ENCODE measurements around the gene FRAT1. TPM values are rescaled to one million over a fixed set of nuclear protein-coding genes. Genes with fewer than 3 reads are reported as not detected.

Gene FRAT1
- total and polyA plus RNA-seq, 2 of the 4 experiments (the other 2 are of a cell fraction) = 0.54 to 0.89 TPM

- H3K36me3 ChIP-seq (ENCODE audit: control insufficient read depth, insufficient read depth, low read length) = no peaks in the 10 kb centered on the region
- H2BK20ac ChIP-seq (ENCODE audit: low read depth, low read length) = no peak overlapping the region
- ATAC-seq (ENCODE audit: low read depth) (no peak), DNase-seq (no peak)
- H3K56ac ChIP-seq (ENCODE audit: extremely low read depth, insufficient read depth, low read length) = no peak overlapping the region
- H3K4me2 ChIP-seq (ENCODE audit: low read depth, low read length) = no peak overlapping the region
- H4K20me1 ChIP-seq (ENCODE audit: insufficient read depth, low read length) = no peaks in the 10 kb centered on the region
- TF ChIP-seq CHD1 (IDR thresholded peaks at IDR 0.05; ENCODE audit: low read depth, low read length) (no peak), SMC3 (IDR thresholded peaks at IDR 0.05; ENCODE audit: low read depth, low read length) (no peak), BHLHE40 (IDR thresholded peaks at IDR 0.05; ENCODE audit: low read depth, low read length) (no peak), USF2 (IDR thresholded peaks at IDR 0.05; ENCODE audit: low read depth, low read length) (no peak), CTCF (conservative IDR thresholded peaks at IDR 0.05; ENCODE audit: low read depth, low read length) (no peak), MAFK (IDR thresholded peaks at IDR 0.05; ENCODE audit: low read depth, low read length) (no peak), MAZ (IDR thresholded peaks at IDR 0.05; ENCODE audit: borderline replicate concordance, low read depth, low read length) (no peak), NFE2L2 (IDR thresholded peaks at IDR 0.05; ENCODE audit: low read depth, low read length) (no peak), CEBPB (IDR thresholded peaks at IDR 0.05; ENCODE audit: low read depth, low read length) (peak; percentile 23)
- intact Hi-C loops (cut with micrococcal nuclease) (no loop called here), dilution Hi-C loops (cut with HindIII; ENCODE audit: low sequenced_read_pairs, unreplicated experiment) (no loop called here), in situ Hi-C loops (cut with MboI; ENCODE audit: low sequenced_read_pairs) (no loop called here)
- POLR2A ChIA-PET (ENCODE audit: unreplicated experiment) = no interaction called here
- WGBS, 2 experiments (ENCODE audit: extremely low coverage in 2 of 2, insufficient read length in 1 of 2) = 85% methylated on average over 5 of the region's 10 CpGs; no CpG with 5 or more reads in 1 of the 2 experiments
- no peak overlapping the region for H3K14ac ChIP-seq (replicated peaks; ENCODE audit: low read depth, low read length)
- no peak overlapping the region for H2BK15ac ChIP-seq (ENCODE audit: low read depth, low read length)
- H3K9me1 ChIP-seq (ENCODE audit: insufficient read depth, low read length) = no peaks in the 10 kb centered on the region
- H3K79me1 ChIP-seq (ENCODE audit: low read depth in 1 of 2, low read length in 2 of 2) = no peaks in the 10 kb centered on the region
- H4K8ac ChIP-seq (ENCODE audit: low read depth in 2 of 2, low read length in 2 of 2) = no peak overlapping the region
- H2BK120ac ChIP-seq (ENCODE audit: low read depth, low read length) = no peak overlapping the region
- no peaks in the 10 kb centered on the region for H3K4me1 ChIP-seq (ENCODE audit: control insufficient read depth, insufficient read depth, low read length)
- no peak overlapping the region for H3K27ac ChIP-seq (ENCODE audit: insufficient read depth, low read length)
- H3K18ac ChIP-seq (ENCODE audit: low read depth, low read length) = no peak overlapping the region
- H3K23ac ChIP-seq (ENCODE audit: low read depth, low read length) = no peak overlapping the region
- H2AK5ac ChIP-seq (ENCODE audit: low read depth, low read length) = no peak overlapping the region
- H3K4ac ChIP-seq (ENCODE audit: low read depth, low read length) = no peak overlapping the region
- H2BK5ac ChIP-seq (ENCODE audit: low read depth, low read length, poor library complexity, severe bottlenecking) = no peak overlapping the region
- peaks cover 3% of the 10 kb centered on the region; the same call in 1 of the 2 replicates for H3K27me3 ChIP-seq (ENCODE audit: control insufficient read depth, insufficient read depth, low read length)
- H2AK9ac ChIP-seq (replicated peaks; ENCODE audit: low read depth, low read length, poor library complexity) = no peak overlapping the region
- H2AFZ ChIP-seq (replicated peaks; ENCODE audit: low read length, poor library complexity) = no peak overlapping the region
- no peaks in the 10 kb centered on the region for H3K9me3 ChIP-seq (ENCODE audit: control insufficient read depth, insufficient read depth, low read length)
- no TSS peak for BruUV-seq (replicated peaks)
- CTCF ChIA-PET = interaction anchor here (0.6 kb wide), 1 partner anchor 29 kb away, joined by 4 read pairs; no protein-coding TSS in a partner anchor
- no peak overlapping the region for H3K9ac ChIP-seq (ENCODE audit: low read depth, low read length)
- no peak overlapping the region for H3K4me3 ChIP-seq (ENCODE audit: insufficient read depth, low read depth, low read length)
- H4K91ac ChIP-seq (ENCODE audit: insufficient read depth, low read depth, low read length) = no peak overlapping the region
- no peak overlapping the region for H4K5ac ChIP-seq (ENCODE audit: low read depth, low read length)
These were observed 10.9 kb upstream of the FRAT1 start for GRCh38 chr10:97307866-97308780.

Data from IMR-90 (cell line).